HCT116 (cell line): ENCODE measurements around the gene RPL35A.

Experiments used
- ELF1 ChIP-seq: IDR thresholded peaks from 2 replicates; pipeline ENCODE4 v1.6.1; 2012; ENCODE audit warnings: low read depth, borderline replicate concordance
- JUND ChIP-seq: IDR thresholded peaks from 2 replicates; pipeline ENCODE4 v1.6.1; 2012
- POLR2A ChIP-seq: IDR thresholded peaks from 2 replicates; pipeline ENCODE4 v1.7.0; 2011; ENCODE audit warnings: borderline replicate concordance; ENCODE audit not compliant: insufficient read depth, insufficient read length; ENCODE audit errors: extremely low read depth
- RAD21 ChIP-seq: IDR thresholded peaks from 2 replicates; pipeline ENCODE4 v1.6.1; 2012; ENCODE audit warnings: low read depth, mild to moderate bottlenecking
- REST ChIP-seq: IDR thresholded peaks from 2 replicates; pipeline ENCODE4 v1.6.1; 2012; ENCODE audit warnings: low read depth
- SP1 ChIP-seq: IDR thresholded peaks from 2 replicates; pipeline ENCODE4 v1.6.1; 2012; ENCODE audit warnings: low read depth
- SRF ChIP-seq: IDR thresholded peaks from 2 replicates; pipeline ENCODE4 v1.6.1; 2012; ENCODE audit warnings: low read depth
- ZNF274 ChIP-seq: fragments of 200-500 bp; sonication (Bioruptor generic); IDR thresholded peaks from 2 replicates; pipeline ENCODE4 v1.6.1; 2014; ENCODE audit warnings: mild to moderate bottlenecking, low read depth, low read length, inconsistent platforms
- TF ChIP-seq, protein P1 (sequence below), 3 experiments: fragments of 200-600 bp in 1 of 3; sonication (generic) in 1 of 3; IDR thresholded peaks in 2 of 3; conservative IDR thresholded peaks in 1 of 3; 2 replicates each; pipeline ENCODE4 v1.5.1; 2012 to 2017; ENCODE audit warnings: low read depth in 2 of 3, low read length in 2 of 3, antibody characterized with exemption in 1 of 3, borderline replicate concordance in 1 of 3, control low read depth in 1 of 3, mild to moderate bottlenecking in 1 of 3, mixed read lengths in 1 of 3, mixed run types in 1 of 3, moderate library complexity in 1 of 3; ENCODE audit not compliant: insufficient read depth in 1 of 3
- TF ChIP-seq, protein P2 (sequence below): IDR thresholded peaks from 2 replicates; pipeline ENCODE4 v1.6.1; 2012
- TF ChIP-seq, protein P3 (sequence below): IDR thresholded peaks from 2 replicates; pipeline ENCODE4 v1.6.1; 2011; ENCODE audit warnings: mild to moderate bottlenecking, low read length, moderate library complexity; ENCODE audit not compliant: insufficient replicate concordance; ENCODE audit errors: extremely low read depth

GRCh38 chr3:197906850-197907187 is 43.2 kb upstream of the RPL35A start:
- TF ChIP-seq JUND = no peak
- TF ChIP-seq, protein P1, sequence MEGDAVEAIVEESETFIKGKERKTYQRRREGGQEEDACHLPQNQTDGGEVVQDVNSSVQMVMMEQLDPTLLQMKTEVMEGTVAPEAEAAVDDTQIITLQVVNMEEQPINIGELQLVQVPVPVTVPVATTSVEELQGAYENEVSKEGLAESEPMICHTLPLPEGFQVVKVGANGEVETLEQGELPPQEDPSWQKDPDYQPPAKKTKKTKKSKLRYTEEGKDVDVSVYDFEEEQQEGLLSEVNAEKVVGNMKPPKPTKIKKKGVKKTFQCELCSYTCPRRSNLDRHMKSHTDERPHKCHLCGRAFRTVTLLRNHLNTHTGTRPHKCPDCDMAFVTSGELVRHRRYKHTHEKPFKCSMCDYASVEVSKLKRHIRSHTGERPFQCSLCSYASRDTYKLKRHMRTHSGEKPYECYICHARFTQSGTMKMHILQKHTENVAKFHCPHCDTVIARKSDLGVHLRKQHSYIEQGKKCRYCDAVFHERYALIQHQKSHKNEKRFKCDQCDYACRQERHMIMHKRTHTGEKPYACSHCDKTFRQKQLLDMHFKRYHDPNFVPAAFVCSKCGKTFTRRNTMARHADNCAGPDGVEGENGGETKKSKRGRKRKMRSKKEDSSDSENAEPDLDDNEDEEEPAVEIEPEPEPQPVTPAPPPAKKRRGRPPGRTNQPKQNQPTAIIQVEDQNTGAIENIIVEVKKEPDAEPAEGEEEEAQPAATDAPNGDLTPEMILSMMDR (IDR thresholded peaks at IDR 0.05 in 2 of 3, conservative IDR thresholded peaks at IDR 0.05 in 1 of 3; ENCODE audit: borderline replicate concordance in 1 of 3, insufficient read depth in 1 of 3, low read depth in 2 of 3, low read length in 2 of 3) = no peak
- TF ChIP-seq RAD21 = no peak
- no peak for TF ChIP-seq POLR2A
- TF ChIP-seq ELF1 = no peak
- no peak for TF ChIP-seq ZNF274
- TF ChIP-seq, protein P2, sequence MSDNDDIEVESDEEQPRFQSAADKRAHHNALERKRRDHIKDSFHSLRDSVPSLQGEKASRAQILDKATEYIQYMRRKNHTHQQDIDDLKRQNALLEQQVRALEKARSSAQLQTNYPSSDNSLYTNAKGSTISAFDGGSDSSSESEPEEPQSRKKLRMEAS = no peak
- no peak for TF ChIP-seq REST
- TF ChIP-seq SP1 = no peak
- TF ChIP-seq, protein P3, sequence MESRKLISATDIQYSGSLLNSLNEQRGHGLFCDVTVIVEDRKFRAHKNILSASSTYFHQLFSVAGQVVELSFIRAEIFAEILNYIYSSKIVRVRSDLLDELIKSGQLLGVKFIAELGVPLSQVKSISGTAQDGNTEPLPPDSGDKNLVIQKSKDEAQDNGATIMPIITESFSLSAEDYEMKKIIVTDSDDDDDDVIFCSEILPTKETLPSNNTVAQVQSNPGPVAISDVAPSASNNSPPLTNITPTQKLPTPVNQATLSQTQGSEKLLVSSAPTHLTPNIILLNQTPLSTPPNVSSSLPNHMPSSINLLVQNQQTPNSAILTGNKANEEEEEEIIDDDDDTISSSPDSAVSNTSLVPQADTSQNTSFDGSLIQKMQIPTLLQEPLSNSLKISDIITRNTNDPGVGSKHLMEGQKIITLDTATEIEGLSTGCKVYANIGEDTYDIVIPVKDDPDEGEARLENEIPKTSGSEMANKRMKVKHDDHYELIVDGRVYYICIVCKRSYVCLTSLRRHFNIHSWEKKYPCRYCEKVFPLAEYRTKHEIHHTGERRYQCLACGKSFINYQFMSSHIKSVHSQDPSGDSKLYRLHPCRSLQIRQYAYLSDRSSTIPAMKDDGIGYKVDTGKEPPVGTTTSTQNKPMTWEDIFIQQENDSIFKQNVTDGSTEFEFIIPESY = no peak
- TF ChIP-seq SRF = no peak
